LoVo (cell line): ENCODE results near the gene ZNF232.
"Not testable (repeated sequence)": the region's sequence is repeated elsewhere in the genome, so short reads cannot be mapped to it uniquely, and the experiment has no call there.

Experiments used
- DNase-seq: peaks from one replicate; pipeline ENCODE4 v3.0.0-alpha.2; 2016; ENCODE audit warnings: low spot score

ZNF232 gene

GRCh38 chr17:5129770-5130169, 18.1 kb upstream of the ZNF232 start:
- DNase-seq: not testable (repeated sequence)

- no peak for DNase-seq
Observed at GRCh38 chr17:5128905-5129535, 17.3 kb upstream of the ZNF232 start.

GRCh38 chr17:5128387-5128786, 16.7 kb upstream of the ZNF232 start:
- not testable (repeated sequence) for DNase-seq

GRCh38 chr17:5127910-5128309, 16.2 kb upstream of the ZNF232 start:
- DNase-seq: no peak

- no peak for DNase-seq
Observed at GRCh38 chr17:5126719-5127488, 15.2 kb upstream of the ZNF232 start.

GRCh38 chr17:5124896-5125295, 13.2 kb upstream of the ZNF232 start:
- not testable (repeated sequence) for DNase-seq

- not testable (repeated sequence) for DNase-seq
Observed at GRCh38 chr17:5124125-5124760, 12.6 kb upstream of the ZNF232 start.

- no peak for DNase-seq
Observed at GRCh38 chr17:5123343-5124124, 11.9 kb upstream of the ZNF232 start.

- DNase-seq: no peak
Observed at GRCh38 chr17:5122586-5123342, 11.1 kb upstream of the ZNF232 start.

- DNase-seq: not testable (repeated sequence)
Observed at GRCh38 chr17:5122056-5122455, 10.4 kb upstream of the ZNF232 start.

GRCh38 chr17:5121186-5121841, 9.6 kb upstream of the ZNF232 start:
- no peak for DNase-seq

- not testable (repeated sequence) for DNase-seq
Observed at GRCh38 chr17:5120436-5121185, 8.9 kb upstream of the ZNF232 start.

GRCh38 chr17:5120036-5120435, 8.4 kb upstream of the ZNF232 start:
- DNase-seq: no peak

- no peak for DNase-seq
Observed at GRCh38 chr17:5118219-5118618, 6.5 kb upstream of the ZNF232 start.

- no peak for DNase-seq
Observed at GRCh38 chr17:5115673-5116651, 4.3 kb upstream of the ZNF232 start, which contains the start of gene USP6. USP6 (plus strand) TSS chr17:5116032; CDS start chr17:5130368, 14,336 bp downstream.

- DNase-seq: no peak
Observed at GRCh38 chr17:5110816-5111215, 862 bp downstream of the ZNF232 start.

GRCh38 chr17:5100832-5101231, 10.8 kb downstream of the ZNF232 start:
- DNase-seq: no peak

- DNase-seq: no peak
Observed at GRCh38 chr17:5099271-5099670, 12.4 kb downstream of the ZNF232 start.
